GM06990 (cell line): ENCODE data around the gene KCNRG.

Experiments
- DNase-seq: peaks from one replicate; pipeline ENCODE4 v3.0.0-alpha.2; 2011; ENCODE audit not compliant: insufficient read length; ENCODE audit errors: extremely low read depth
- H3K27me3 ChIP-seq: replicated peaks from 2 replicates; pipeline ENCODE4 v1.6.0; 2011; ENCODE audit warnings: low read length; ENCODE audit not compliant: control insufficient read depth, insufficient read depth
- H3K36me3 ChIP-seq: 2 replicates; pipeline ENCODE4 v1.5.1; 2011; ENCODE audit warnings: low read length; ENCODE audit not compliant: control insufficient read depth, insufficient read depth
- H3K4me3 ChIP-seq: replicated peaks from 2 replicates; pipeline ENCODE4 v1.5.1; 2011; ENCODE audit warnings: low read depth, mild to moderate bottlenecking, control low read depth, low read length
- CTCF ChIP-seq: IDR thresholded peaks from 2 replicates; pipeline ENCODE4 v1.5.1; 2011; ENCODE audit warnings: low read length, control low read depth, mild to moderate bottlenecking, inconsistent platforms; ENCODE audit not compliant: insufficient read depth, poor library complexity, severe bottlenecking

The KCNRG gene

GRCh38 chr13:50015258-50015657, at the start of gene KCNRG:
Gene KCNRG (plus strand): TSS chr13:50015444. CDS start chr13:50015494, 50 bp downstream.
- no peak for DNase-seq
- no peak for TF ChIP-seq CTCF
- H3K4me3 ChIP-seq = no peak within 1 kb of the TSS
- peaks cover 3% of the 10 kb centered on the region for H3K36me3 ChIP-seq
- H3K27me3 ChIP-seq = no peaks in the 10 kb centered on the region

GRCh38 chr13:49967456-49967855, 47.8 kb upstream of the KCNRG start:
- Histone ChIP-seq H3K27me3 (no peaks in the 10 kb centered on the region), H3K4me3 (no peak overlapping the region), H3K36me3 (no peaks in the 10 kb centered on the region)
- no peak for TF ChIP-seq CTCF
- no peak for DNase-seq

- Histone ChIP-seq H3K36me3 (no peaks in the 10 kb centered on the region), H3K27me3 (no peaks in the 10 kb centered on the region), H3K4me3 (no peak overlapping the region)
- TF ChIP-seq CTCF = no peak
- no peak for DNase-seq
These were observed 42.5 kb upstream of the KCNRG start for GRCh38 chr13:49972709-49973108.

- no peak for DNase-seq
- H3K4me3 ChIP-seq = no peak overlapping the region
- no peaks in the 10 kb centered on the region for H3K36me3 ChIP-seq
- TF ChIP-seq CTCF = no peak
- no peaks in the 10 kb centered on the region for H3K27me3 ChIP-seq
These were observed 39.4 kb upstream of the KCNRG start for GRCh38 chr13:49975826-49976225.

- DNase-seq = no peak
- no peak overlapping the region for H3K4me3 ChIP-seq
- TF ChIP-seq CTCF = peak; percentile 81
- H3K36me3 ChIP-seq = no peaks in the 10 kb centered on the region
- no peaks in the 10 kb centered on the region for H3K27me3 ChIP-seq
These were observed 38.7 kb upstream of the KCNRG start for GRCh38 chr13:49976314-49977258.
